ENCODE results near the gene DCST2.

DNA sequence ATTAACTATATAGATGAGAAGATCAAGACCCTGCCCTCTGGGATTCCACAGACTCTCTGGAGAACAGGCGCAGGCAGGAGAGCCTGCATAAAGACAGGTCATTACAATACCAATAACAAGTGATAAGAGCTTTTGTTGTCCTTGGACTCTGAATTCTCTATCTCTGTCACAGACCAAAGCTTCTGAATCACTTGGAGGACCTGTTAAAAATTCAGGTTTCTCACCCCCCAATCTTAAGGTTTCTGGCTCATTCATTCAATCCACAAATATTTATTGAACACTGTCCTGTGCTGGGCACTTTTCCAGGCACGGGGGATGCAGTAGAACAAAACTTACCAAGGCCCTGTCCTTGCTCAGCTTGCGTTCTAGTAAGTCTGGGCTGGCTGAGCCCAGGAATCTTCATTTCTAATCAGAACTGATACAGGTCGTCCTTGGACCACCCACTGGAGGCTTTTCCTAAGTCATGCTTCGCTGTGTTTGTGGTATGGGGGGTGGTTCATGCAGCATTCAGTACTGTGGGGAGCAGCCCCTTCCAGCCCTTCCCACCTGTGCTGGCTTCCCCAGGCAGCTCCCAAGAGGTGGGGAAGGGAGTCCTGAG is 31.4 kb upstream of the DCST2 start:
- TF ChIP-seq, protein P1, sequence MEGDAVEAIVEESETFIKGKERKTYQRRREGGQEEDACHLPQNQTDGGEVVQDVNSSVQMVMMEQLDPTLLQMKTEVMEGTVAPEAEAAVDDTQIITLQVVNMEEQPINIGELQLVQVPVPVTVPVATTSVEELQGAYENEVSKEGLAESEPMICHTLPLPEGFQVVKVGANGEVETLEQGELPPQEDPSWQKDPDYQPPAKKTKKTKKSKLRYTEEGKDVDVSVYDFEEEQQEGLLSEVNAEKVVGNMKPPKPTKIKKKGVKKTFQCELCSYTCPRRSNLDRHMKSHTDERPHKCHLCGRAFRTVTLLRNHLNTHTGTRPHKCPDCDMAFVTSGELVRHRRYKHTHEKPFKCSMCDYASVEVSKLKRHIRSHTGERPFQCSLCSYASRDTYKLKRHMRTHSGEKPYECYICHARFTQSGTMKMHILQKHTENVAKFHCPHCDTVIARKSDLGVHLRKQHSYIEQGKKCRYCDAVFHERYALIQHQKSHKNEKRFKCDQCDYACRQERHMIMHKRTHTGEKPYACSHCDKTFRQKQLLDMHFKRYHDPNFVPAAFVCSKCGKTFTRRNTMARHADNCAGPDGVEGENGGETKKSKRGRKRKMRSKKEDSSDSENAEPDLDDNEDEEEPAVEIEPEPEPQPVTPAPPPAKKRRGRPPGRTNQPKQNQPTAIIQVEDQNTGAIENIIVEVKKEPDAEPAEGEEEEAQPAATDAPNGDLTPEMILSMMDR (IDR thresholded peaks at IDR 0.05 in 4 of 5, conservative IDR thresholded peaks at IDR 0.05 in 1 of 5), result no peak
- no peak for TF ChIP-seq POLR2A (IDR thresholded peaks at IDR 0.05)
